Measurements from ENCODE around the gene UBE2M.
"Not testable (repeated sequence)": the region's sequence is repeated elsewhere in the genome, so short reads cannot be mapped to it uniquely, and the experiment has no call there.

UBE2M gene

GRCh38 chr19:58511353-58512208 is 46.8 kb downstream of the UBE2M start, which contains the start of gene SLC27A5:
TSS of gene SLC27A5 (minus strand) at chr19:58511992. CDS start at chr19:58511955, 37 bp downstream.
- no peak for DNase-seq

- DNase-seq = no peak
These were observed 48.1 kb downstream of the UBE2M start for GRCh38 chr19:58510084-58510862.

GRCh38 chr19:58509731-58510083 is 48.7 kb downstream of the UBE2M start:
- no peak for DNase-seq

GRCh38 chr19:58507602-58508223 is 50.7 kb downstream of the UBE2M start:
- DNase-seq = not testable (repeated sequence)

Measured in NCI-H1417 (cell line).